H9 (cell line): ENCODE data around the gene LAP3. TPM values are rescaled to one million over a fixed set of nuclear protein-coding genes. Genes with fewer than 3 reads are reported as not detected.

Experiments used
- DNase-seq: peaks from one replicate; pipeline ENCODE4 v3.0.0-alpha.2; 2017
- H2AFZ ChIP-seq: one replicate; pipeline ENCODE4 v1.6.1; 2013; ENCODE audit warnings: mild to moderate bottlenecking, low read length, control low read depth, moderate library complexity
- H2AK5ac ChIP-seq: 2 replicates; pipeline ENCODE4 v1.6.1; 2013; ENCODE audit warnings: low read length, control low read depth, mixed read lengths; ENCODE audit not compliant: insufficient read length
- H2BK120ac ChIP-seq: one replicate; pipeline ENCODE4 v1.6.1; 2013; ENCODE audit warnings: low read depth, mild to moderate bottlenecking, low read length, control low read depth, inconsistent platforms; ENCODE audit not compliant: poor library complexity, severe bottlenecking
- H2BK12ac ChIP-seq: 2 replicates; pipeline ENCODE4 v1.6.1; 2013; ENCODE audit warnings: low read length, control low read depth, mixed read lengths, low read depth; ENCODE audit not compliant: insufficient read length
- H2BK15ac ChIP-seq: 2 replicates; pipeline ENCODE4 v1.6.1; 2013; ENCODE audit warnings: low read depth, low read length, control low read depth
- H2BK20ac ChIP-seq: one replicate; pipeline ENCODE4 v1.6.1; 2013; ENCODE audit warnings: low read depth, mild to moderate bottlenecking, low read length, control low read depth, inconsistent platforms; ENCODE audit not compliant: poor library complexity, severe bottlenecking
- H2BK5ac ChIP-seq: 2 replicates; pipeline ENCODE4 v1.6.1; 2013; ENCODE audit warnings: low read length, control low read depth, mixed read lengths; ENCODE audit not compliant: insufficient read length
- H3K14ac ChIP-seq: 2 replicates; pipeline ENCODE4 v1.6.1; 2013; ENCODE audit warnings: low read length, control low read depth; ENCODE audit not compliant: insufficient read depth
- H3K18ac ChIP-seq: 2 replicates; pipeline ENCODE4 v1.6.1; 2013; ENCODE audit warnings: low read depth, mild to moderate bottlenecking, mixed read lengths, low read length, control low read depth; ENCODE audit not compliant: insufficient read length
- H3K23ac ChIP-seq: 2 replicates; pipeline ENCODE4 v1.6.1; 2013; ENCODE audit warnings: low read length, control low read depth, mixed read lengths, low read depth; ENCODE audit not compliant: insufficient read length
- H3K23me2 ChIP-seq: 2 replicates; pipeline ENCODE4 v1.6.1; 2013; ENCODE audit warnings: low read depth, mild to moderate bottlenecking, mixed read lengths, low read length, control low read depth; ENCODE audit not compliant: insufficient read length, poor library complexity, severe bottlenecking
- H3K27ac ChIP-seq: 2 replicates; pipeline ENCODE4 v1.5.1; 2013; ENCODE audit warnings: low read length, control low read depth, mixed read lengths, low read depth; ENCODE audit not compliant: insufficient read length
- H3K27me3 ChIP-seq: 2 replicates; pipeline ENCODE4 v1.6.1; 2013; ENCODE audit warnings: low read length, control low read depth, inconsistent platforms; ENCODE audit not compliant: insufficient read depth
- H3K4ac ChIP-seq: 2 replicates; pipeline ENCODE4 v1.6.1; 2013; ENCODE audit warnings: low read depth, mild to moderate bottlenecking, control low read depth, inconsistent platforms, low read length, moderate library complexity
- H3K4me1 ChIP-seq: 2 replicates; pipeline ENCODE4 v1.6.1; 2013; ENCODE audit warnings: low read length, control low read depth, inconsistent platforms; ENCODE audit not compliant: insufficient read depth
- H3K4me2 ChIP-seq: 2 replicates; pipeline ENCODE4 v1.6.1; 2013; ENCODE audit warnings: low read length, control low read depth, mixed read lengths; ENCODE audit not compliant: insufficient read length, insufficient read depth
- H3K56ac ChIP-seq: 2 replicates; pipeline ENCODE4 v1.6.1; 2013; ENCODE audit warnings: low read depth, mild to moderate bottlenecking, mixed read lengths, low read length, control low read depth; ENCODE audit not compliant: insufficient read length
- H3K79me1 ChIP-seq: 2 replicates; pipeline ENCODE4 v1.6.1; 2013; ENCODE audit warnings: low read depth, mild to moderate bottlenecking, moderate library complexity, low read length, control low read depth, inconsistent platforms; ENCODE audit not compliant: insufficient read depth, poor library complexity, severe bottlenecking
- H3K79me2 ChIP-seq: 2 replicates; pipeline ENCODE4 v1.6.1; 2013; ENCODE audit warnings: low read length, control low read depth, inconsistent platforms; ENCODE audit not compliant: insufficient read depth
- H3K9ac ChIP-seq: 2 replicates; pipeline ENCODE4 v1.6.1; 2013; ENCODE audit warnings: low read length, control low read depth, mixed read lengths; ENCODE audit not compliant: insufficient read length; ENCODE audit errors: extremely low read depth
- H3K9me3 ChIP-seq: one replicate; pipeline ENCODE4 v1.6.1; 2013; ENCODE audit warnings: low read depth, low read length, inconsistent platforms; ENCODE audit not compliant: control insufficient read depth
- H3T11ph ChIP-seq: one replicate; pipeline ENCODE4 v1.6.1; 2013; ENCODE audit warnings: mild to moderate bottlenecking, low read length, control low read depth, inconsistent platforms
- H4K20me1 ChIP-seq: one replicate; pipeline ENCODE4 v1.6.1; 2013; ENCODE audit not compliant: control insufficient read depth, insufficient read length, insufficient read depth
- H4K5ac ChIP-seq: 2 replicates; pipeline ENCODE4 v1.6.1; 2013; ENCODE audit warnings: low read depth, mild to moderate bottlenecking, mixed read lengths, low read length, control low read depth; ENCODE audit not compliant: insufficient read length
- H4K8ac ChIP-seq: replicated peaks from 2 replicates; pipeline ENCODE4 v1.6.1; 2013; ENCODE audit warnings: low read length, control low read depth, mixed read lengths, low read depth; ENCODE audit not compliant: insufficient read length
- H4K91ac ChIP-seq: 2 replicates; pipeline ENCODE4 v1.6.1; 2013; ENCODE audit warnings: low read depth, mild to moderate bottlenecking, moderate library complexity, mixed read lengths, low read length, control low read depth; ENCODE audit not compliant: insufficient read length
- H3K27ac Mint-ChIP-seq, 3 experiments: 2 replicates in 2 of 3; 3 replicates in 1 of 3; pipeline ENCODE4 v1.8.0; 2020 to 2021; ENCODE audit warnings: mixed read lengths in 3 of 3, mild to moderate bottlenecking in 1 of 3, moderate library complexity in 1 of 3
- H3K27me3 Mint-ChIP-seq: 2 replicates; pipeline ENCODE4 v1.8.0; 2021; ENCODE audit warnings: low read depth, mild to moderate bottlenecking, moderate library complexity, mixed read lengths
- H3K36me3 Mint-ChIP-seq, 3 experiments: 2 replicates in 2 of 3; 3 replicates in 1 of 3; pipeline ENCODE4 v1.8.0; 2020 to 2021; ENCODE audit warnings: low read depth in 3 of 3, mixed read lengths in 3 of 3; ENCODE audit not compliant: insufficient read depth in 1 of 3
- H3K4me1 Mint-ChIP-seq, 2 experiments: 2 replicates each; pipeline ENCODE4 v1.8.0; 2020; ENCODE audit warnings: mixed read lengths in 2 of 2
- H3K4me3 Mint-ChIP-seq, 2 experiments: 2 replicates in 1 of 2; 3 replicates in 1 of 2; pipeline ENCODE4 v1.8.0; 2020 to 2021; ENCODE audit warnings: mild to moderate bottlenecking in 2 of 2, mixed read lengths in 2 of 2, moderate library complexity in 1 of 2
- H3K9me3 Mint-ChIP-seq, 2 experiments: 2 replicates in 1 of 2; 3 replicates in 1 of 2; pipeline ENCODE4 v1.8.0; 2020; ENCODE audit warnings: mild to moderate bottlenecking in 2 of 2, mixed read lengths in 2 of 2, moderate library complexity in 1 of 2
- WGBS: extraction: QIAGEN DNeasy Blood & Tissue Kit; methylation state at CpG from one replicate; pipeline ENCODE4 v1.1.7; 2013; ENCODE audit warnings: missing lambda C conversion rate, low lambda C conversion rate, mixed read lengths; ENCODE audit not compliant: insufficient read length; ENCODE audit errors: extremely low coverage; 5-methylcytosine and 5-hydroxymethylcytosine counted together
- total RNA-seq: library from RNA; stranded (reverse); gene quantifications from 2 replicates; pipeline ENCODE4 v1.2.1, GENCODE V29; 2021
- TF ChIP-seq, protein P1 (sequence below): fragments of 200-600 bp; sonication (generic); conservative IDR thresholded peaks from 3 replicates; pipeline ENCODE4 v1.8.0; 2021; ENCODE audit warnings: antibody characterized with exemption, mild to moderate bottlenecking

Gene LAP3
- total RNA-seq, 1 experiment from 2014 or later: 53.2 TPM

GRCh38 chr4:17623451-17624001, 46.5 kb downstream of the LAP3 start:
- Mint-ChIP-seq H3K36me3 (peaks cover 59 to 95% (median 91%) of the 10 kb centered on the region in 3 experiments), H3K27ac (no peak overlapping the region), H3K27me3 (no peaks in the 10 kb centered on the region), H3K4me1 (peaks cover 2 to 3% of the 10 kb centered on the region in 2 experiments; a peak in 3 of 4 replicates), H3K4me3 (no peak overlapping the region), H3K9me3 (no peaks in the 10 kb centered on the region)
- Histone ChIP-seq H2AFZ (no peak overlapping the region), H2BK15ac (no peak overlapping the region), H3T11ph (no peak overlapping the region), H3K56ac (no peak overlapping the region), H4K5ac (no peak overlapping the region), H2BK5ac (no peak overlapping the region), H3K79me1 (peaks cover 13% of the 10 kb centered on the region), H3K14ac (no peak overlapping the region), H3K18ac (no peak overlapping the region), H3K23ac (no peak overlapping the region), H4K91ac (no peak overlapping the region), H3K4me2 (no peak overlapping the region), H3K4me1 (no peaks in the 10 kb centered on the region), H3K9me3 (no peaks in the 10 kb centered on the region), H4K20me1 (no peaks in the 10 kb centered on the region), H3K79me2 (peaks cover 4% of the 10 kb centered on the region; the same call in 1 of the 2 replicates), H3K4ac (no peak overlapping the region), H2AK5ac (no peak overlapping the region), H2BK12ac (no peak overlapping the region), H3K9ac (no peak overlapping the region), H3K27me3 (no peaks in the 10 kb centered on the region; the same call in 1 of the 2 replicates), H3K23me2 (no peaks in the 10 kb centered on the region), H3K27ac (no peak overlapping the region), H2BK20ac (no peak overlapping the region), H4K8ac (no peak overlapping the region), H2BK120ac (no peak overlapping the region)
- no peak for DNase-seq
- TF ChIP-seq, protein P1, sequence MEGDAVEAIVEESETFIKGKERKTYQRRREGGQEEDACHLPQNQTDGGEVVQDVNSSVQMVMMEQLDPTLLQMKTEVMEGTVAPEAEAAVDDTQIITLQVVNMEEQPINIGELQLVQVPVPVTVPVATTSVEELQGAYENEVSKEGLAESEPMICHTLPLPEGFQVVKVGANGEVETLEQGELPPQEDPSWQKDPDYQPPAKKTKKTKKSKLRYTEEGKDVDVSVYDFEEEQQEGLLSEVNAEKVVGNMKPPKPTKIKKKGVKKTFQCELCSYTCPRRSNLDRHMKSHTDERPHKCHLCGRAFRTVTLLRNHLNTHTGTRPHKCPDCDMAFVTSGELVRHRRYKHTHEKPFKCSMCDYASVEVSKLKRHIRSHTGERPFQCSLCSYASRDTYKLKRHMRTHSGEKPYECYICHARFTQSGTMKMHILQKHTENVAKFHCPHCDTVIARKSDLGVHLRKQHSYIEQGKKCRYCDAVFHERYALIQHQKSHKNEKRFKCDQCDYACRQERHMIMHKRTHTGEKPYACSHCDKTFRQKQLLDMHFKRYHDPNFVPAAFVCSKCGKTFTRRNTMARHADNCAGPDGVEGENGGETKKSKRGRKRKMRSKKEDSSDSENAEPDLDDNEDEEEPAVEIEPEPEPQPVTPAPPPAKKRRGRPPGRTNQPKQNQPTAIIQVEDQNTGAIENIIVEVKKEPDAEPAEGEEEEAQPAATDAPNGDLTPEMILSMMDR: no peak
- WGBS: no CpG with 5 or more reads among the region's 7 CpGs
